Fibroblast of peridontal ligament (primary cell): Measurements from ENCODE around the gene MED20.
A peak's percentile ranks its signal among the peaks of the same experiment; 100 is the strongest.
"Not testable (repeated sequence)": the region's sequence is repeated elsewhere in the genome, so short reads cannot be mapped to it uniquely, and the experiment has no call there.

Source experiments
- DNase-seq: peaks from one replicate; pipeline ENCODE4 v3.0.0-alpha.2; 2010; ENCODE audit errors: extremely low read depth

MED20 gene

DNA sequence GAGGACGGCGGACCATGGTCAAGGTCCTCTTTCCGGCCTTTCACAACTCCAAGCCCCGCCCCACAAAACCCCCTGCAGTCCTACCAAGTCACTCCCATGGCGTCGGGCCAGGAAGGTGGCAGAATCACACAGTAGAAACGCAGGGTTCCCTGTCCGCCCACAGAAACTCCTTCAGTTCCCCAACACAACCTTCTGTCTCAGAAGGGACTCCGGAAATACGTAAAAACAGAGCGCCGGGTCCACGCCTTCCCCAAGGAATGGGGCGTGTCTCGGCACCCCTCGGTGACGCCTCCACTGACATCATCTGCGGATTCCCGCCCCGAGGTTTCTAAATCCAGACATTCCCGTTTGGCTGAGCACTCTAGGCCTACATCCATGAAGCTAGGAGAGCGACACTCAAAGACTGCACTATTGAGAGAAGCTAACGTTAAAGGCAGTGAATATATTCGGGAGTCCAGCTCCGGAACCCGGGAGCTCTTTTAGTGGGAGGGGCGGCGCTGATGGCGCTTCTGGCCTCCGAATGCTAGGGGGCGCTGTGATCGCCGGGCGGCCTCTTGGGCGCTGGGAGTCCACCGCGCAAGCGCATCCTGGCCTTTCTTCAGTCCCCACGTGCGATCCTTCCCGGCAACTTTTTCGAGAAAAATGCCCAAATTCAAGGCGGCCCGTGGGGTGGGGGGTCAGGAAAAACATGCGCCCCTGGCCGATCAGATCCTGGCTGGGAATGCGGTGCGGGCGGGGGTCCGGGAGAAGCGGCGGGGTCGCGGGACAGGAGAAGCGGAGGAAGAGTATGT is at the start of gene MED20, which contains the start of gene BYSL:
Gene MED20 (minus strand): TSS at position 219 of the 791 bp plus-strand sequence. CDS start 121 bp downstream, at position 98.
Gene BYSL (plus strand): TSS at position 579 of the 791 bp plus-strand sequence. CDS start 64 bp downstream, at position 643.
- DNase-seq = peak; percentile 93

GRCh38 chr6:41970436-41970846 is 49.5 kb upstream of the MED20 start:
- peak; percentile 58 for DNase-seq

GRCh38 chr6:41967312-41968287 is 46.7 kb upstream of the MED20 start:
- DNase-seq = no peak

DNA sequence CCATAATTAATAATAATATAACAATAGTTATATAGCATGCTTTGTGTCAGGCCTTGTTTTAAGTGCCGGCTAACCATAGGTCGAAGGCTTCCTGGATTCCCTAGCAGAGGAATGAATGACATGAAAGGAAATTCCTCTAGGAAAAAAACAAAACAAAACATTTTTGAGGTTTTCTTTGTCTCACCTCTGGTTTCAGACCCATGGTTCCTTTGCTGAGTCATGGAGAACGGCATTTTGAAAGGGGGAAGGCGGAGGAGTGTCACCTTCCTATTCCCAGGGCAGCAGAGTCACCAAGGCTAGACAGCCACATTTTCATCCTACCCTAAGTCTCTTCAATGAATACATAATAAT is 46.0 kb upstream of the MED20 start:
- no peak for DNase-seq

- no peak for DNase-seq
Measured at GRCh38 chr6:41966214-41966920, 45.4 kb upstream of the MED20 start.

DNA sequence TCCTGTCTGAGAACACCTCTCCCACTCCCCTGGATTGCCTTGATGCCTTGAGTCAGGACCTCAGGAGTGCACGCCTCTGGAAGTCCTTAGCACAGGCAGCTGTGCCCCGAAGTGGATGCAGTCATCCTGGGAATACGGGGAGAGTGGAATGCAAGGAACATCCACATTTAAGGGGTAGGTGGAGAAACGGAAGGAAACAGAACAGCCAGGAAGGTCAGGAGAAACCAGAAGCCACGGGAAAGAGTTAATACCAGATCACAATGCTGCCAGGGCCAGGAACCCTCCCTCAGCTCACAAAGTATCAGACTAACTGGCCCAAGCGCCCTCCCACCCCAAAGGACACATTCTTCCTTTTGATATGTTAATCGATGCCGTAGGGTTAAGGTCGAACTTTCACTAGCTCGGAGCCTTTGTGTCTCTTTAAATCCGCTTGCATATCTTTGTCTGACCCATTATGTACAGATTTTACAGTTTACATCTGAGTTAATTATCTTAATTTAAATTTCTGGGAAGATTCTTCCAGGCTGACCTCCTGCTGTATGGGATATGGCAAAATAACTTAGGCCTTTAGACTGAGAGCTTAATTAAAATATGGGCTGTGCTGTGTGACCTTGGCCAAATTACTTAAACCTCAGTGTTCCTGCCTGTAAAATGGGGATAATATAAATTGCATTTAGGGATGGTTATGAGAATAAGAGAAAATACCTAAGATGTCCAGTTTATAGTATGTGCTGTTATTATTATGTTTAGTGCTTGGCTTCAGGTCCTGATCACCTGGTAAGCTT is 44.7 kb upstream of the MED20 start:
- DNase-seq = no peak

DNA sequence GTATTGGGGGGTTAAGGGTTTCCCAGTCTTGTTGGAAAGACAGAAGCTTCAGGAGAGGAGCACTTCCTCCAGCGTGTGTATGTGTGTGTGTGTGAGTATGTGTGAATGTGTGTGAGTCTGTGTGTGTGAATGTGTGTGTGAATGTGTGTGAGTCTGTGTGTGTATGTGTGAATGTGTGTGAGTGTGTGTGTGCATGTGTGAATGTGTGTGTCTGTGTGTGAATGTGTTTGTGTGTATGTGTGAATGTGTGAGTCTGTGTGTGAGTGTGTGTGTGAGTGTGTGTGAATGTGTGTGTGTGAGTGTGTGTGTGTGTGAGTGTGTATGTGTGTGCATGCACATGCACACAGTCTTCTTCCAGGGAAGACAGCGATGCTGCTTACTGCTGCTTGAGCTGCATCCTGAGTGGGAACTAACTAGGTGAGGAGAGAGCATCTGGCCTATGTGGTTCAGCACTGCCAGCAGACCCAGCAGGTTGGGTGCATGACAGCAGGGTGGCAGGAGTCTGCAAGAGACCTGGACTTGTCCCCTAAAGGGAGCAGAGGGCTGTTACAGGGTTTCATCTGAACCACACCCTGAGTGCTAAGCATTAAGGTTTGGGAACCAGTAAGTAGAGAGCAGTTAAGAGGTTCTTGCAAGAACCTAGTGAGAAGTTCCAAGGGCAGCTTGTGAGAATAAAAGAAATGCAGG is 43.4 kb upstream of the MED20 start:
- DNase-seq = no peak

DNA sequence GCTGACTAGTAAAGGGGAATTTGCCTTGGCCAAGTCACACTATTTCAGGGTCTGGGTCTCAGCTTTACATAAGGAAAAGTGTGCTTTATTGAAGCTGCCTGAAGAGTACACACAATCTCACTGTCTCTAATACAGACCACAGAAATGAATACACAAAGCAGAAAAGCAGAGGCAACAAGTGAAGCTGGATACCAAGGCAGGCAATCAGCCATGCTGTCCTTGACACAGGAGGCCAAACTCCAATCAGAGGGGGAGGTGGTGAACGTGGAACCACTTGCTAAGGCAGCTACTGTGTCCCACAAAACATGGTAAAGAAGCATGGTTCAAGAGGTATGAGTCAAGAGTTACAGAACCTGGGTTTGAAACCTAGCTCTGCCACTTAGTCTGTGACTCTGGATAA is 42.4 kb upstream of the MED20 start:
- DNase-seq = no peak

- no peak for DNase-seq
Measured at GRCh38 chr6:41960028-41960427, 39.1 kb upstream of the MED20 start.

DNA sequence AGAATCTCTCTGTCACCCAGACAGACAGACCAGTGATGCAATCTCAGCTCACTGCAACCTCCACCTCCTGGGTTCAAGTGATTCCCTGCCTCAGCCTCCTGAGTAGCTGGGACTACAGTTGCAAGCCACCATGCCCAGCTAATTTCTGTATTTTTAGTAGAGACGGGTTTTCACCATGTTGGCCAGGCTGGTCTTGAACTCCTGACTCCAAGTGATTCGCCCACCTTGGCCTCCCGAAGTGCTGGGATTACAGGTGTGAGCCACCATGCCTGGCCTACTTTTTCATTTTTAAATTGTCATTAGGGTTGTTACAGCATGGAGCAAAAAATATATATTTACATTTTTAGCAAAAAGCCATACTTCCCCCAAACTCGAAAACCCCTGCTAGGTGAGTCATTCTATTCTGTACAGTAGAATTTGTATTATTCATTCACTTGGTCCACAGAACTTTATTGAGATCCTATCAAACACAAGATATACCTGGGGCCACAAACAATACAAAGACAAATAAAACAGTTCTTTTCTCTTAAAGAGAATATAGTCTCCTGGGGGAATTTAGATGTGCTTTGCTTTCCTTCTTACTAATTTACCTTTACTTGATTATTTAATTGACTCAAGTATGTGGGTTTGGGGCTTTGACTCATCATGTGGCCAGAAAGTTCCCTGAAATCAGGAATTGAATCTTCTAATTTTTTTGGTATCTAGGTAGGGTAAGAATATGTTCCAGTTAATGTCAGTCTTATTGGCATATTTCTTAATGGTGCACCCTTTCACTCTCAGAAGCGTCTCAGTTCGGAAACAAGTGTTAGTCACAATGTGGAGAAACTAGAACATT is 37.3 kb upstream of the MED20 start:
- DNase-seq = no peak

GRCh38 chr6:41957117-41957516 is 36.2 kb upstream of the MED20 start:
- no peak for DNase-seq

- no peak for DNase-seq
Measured at GRCh38 chr6:41955412-41955811, 34.5 kb upstream of the MED20 start.

- DNase-seq = no peak
Measured at GRCh38 chr6:41954668-41955067, 33.7 kb upstream of the MED20 start.

DNA sequence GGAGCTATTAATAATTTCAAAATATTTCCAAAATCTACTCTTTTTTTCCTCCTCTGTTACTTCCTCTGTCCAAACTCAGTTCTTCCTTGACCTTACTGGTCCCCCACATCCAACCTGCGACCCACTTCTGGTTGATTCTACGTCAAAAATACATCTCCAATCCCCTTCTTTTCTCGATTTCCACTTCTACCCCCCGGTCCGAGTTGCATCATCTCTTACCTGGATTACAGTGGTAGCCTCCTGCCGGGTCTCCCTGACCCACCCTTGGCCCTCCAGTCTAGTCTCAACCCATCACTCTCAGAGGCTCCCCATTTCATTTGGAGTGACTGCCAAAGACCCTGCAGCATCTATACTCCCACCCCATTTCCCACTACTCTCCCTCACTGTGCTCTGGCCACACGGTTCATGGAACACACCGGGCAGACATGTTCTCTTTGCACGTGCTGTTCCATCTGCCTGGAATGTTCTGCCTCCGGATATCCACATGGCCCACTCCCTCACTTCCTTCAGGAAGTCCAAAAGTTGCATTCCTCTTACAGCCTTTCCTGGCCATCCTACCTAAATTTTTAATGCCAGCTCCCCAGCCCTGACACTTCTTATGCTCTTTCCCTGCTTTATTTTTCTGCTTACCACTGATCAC is 26.8 kb upstream of the MED20 start:
- DNase-seq = no peak

GRCh38 chr6:41943456-41943855 is 22.5 kb upstream of the MED20 start:
- no peak for DNase-seq

- not testable (repeated sequence) for DNase-seq
Measured at GRCh38 chr6:41942882-41943281, 21.9 kb upstream of the MED20 start.

DNA sequence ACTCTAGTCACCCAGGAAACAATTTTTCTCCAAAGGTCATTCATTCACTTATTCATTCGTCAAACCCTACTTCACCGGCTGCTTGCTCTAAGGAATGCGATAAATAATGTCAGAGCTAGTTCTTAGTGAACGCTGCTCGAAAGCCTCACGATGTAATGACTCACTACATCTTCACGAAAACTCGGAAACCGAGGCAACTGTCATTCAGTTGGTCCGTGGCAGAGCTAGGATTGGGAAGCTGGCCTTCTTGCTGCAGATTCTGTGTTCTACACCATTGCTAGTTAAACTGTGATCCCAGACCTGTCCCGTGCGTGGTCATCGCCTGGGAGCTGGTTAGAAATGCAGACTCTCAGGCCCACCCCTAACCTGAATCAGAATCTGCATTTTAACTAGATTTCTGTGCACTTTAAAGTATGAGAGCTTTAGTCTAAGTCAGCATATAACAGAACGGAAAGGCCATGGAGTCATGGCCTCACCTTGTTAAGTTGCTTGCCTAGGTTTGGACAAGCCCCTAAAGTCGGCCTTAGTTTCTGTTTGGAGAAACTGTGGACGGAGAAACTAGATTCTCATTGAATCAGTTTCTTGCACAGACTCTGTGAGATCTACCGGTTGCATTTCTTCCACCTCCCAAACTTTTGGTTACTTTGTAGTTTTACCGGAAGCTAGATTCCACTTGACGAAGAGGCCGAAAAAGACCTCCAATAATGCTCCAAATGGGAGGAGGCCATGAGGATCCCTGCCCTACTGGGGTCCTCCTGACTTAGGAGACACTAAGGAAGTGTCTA is 21.3 kb upstream of the MED20 start:
- DNase-seq = peak; percentile 77
